Measurements from ENCODE around the gene ACP7. TPM values are rescaled to one million over a fixed set of nuclear protein-coding genes. Genes with fewer than 3 reads are reported as not detected.

Gene ACP7, protein sequence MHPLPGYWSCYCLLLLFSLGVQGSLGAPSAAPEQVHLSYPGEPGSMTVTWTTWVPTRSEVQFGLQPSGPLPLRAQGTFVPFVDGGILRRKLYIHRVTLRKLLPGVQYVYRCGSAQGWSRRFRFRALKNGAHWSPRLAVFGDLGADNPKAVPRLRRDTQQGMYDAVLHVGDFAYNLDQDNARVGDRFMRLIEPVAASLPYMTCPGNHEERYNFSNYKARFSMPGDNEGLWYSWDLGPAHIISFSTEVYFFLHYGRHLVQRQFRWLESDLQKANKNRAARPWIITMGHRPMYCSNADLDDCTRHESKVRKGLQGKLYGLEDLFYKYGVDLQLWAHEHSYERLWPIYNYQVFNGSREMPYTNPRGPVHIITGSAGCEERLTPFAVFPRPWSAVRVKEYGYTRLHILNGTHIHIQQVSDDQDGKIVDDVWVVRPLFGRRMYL
- total RNA-seq, result not detected in 2 replicates
- 0.02 TPM in 1 of 2 replicates, not detected in the other for polyA plus RNA-seq
- 0.24 TPM in 1 of 2 replicates, not detected in the other for polyA plus RNA-seq (2012)
- polyA minus RNA-seq (ENCODE audit: low replicate concordance), result 0.78 TPM in 1 of 2 replicates, not detected in the other

DNA sequence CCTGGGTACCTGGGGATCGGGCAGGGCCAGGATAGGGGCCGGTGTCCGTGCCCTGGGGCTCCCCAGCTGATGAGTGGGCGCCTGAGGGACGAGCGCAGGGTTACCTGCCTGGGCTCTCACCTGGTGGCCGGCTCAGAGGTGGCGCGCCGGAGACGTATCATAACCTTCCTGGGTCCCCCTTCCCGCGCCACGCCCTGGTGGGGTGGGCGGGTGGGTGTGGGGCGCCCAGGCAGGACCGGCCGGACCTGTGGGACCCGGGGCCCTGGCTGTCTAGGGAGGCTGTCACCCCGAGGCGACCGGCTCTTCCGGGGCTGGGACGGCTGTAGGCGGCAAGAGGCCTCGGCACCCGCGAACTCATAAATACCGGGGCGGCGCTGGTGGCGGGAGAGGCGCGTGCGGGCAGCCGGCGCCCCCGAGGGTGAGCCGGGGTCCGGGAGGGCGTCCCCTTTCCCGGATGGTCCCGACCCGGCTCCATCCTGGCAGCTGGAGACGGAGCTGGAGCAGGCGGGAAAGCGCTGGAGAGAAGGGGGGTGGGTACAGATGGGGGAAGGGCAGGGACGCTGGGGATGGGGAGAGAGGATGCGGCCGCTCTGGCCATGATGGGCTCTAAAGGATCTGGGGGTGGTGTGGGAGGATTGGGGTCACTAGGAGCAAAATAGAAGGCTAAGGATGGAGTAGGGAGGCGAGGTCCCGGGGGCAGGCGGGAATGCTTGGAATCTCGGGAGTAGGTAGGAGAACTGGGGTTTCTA lies at the start of gene ACP7:
ACP7 (plus strand) TSS at position 386 of the 749 bp plus-strand sequence. CDS start 902 bp downstream, outside the sequence.
- Histone ChIP-seq H3K27me3 (ENCODE audit: control insufficient read depth, insufficient read depth, low read length) (peaks cover 22% of the 10 kb centered on the region), H4K20me1 (ENCODE audit: control insufficient read depth, extremely low read depth, insufficient read depth, low read length) (no peaks in the 10 kb centered on the region), H3K27ac (ENCODE audit: insufficient read depth, low read length) (no peak within 1 kb of the TSS), H3K36me3 (ENCODE audit: control insufficient read depth, insufficient read depth, low read length) (no peaks in the 10 kb centered on the region), H3K9ac (ENCODE audit: insufficient read depth, low read length) (no peak within 1 kb of the TSS), H3K9me3 (ENCODE audit: control insufficient read depth, insufficient read depth, low read depth, low read length) (no peaks in the 10 kb centered on the region), H2AFZ (ENCODE audit: low read length) (no peak within 1 kb of the TSS), H3K4me3 (replicated peaks in 1 of 4; ENCODE audit: control extremely low read depth in 1 of 4, insufficient read depth in 1 of 4, low read depth in 3 of 4, low read length in 4 of 4) (peak within 1 kb of the TSS in 3 of 4 experiments; percentile 14 to 44 (median 19)), H3K4me1 (ENCODE audit: control insufficient read depth, extremely low read depth, insufficient read depth, low read length) (no peaks in the 10 kb centered on the region), H3K79me2 (ENCODE audit: control insufficient read depth, insufficient read depth, low read length) (no peaks in the 10 kb centered on the region), H3K4me2 (ENCODE audit: extremely low read depth, insufficient read depth, low read length) (peak within 1 kb of the TSS; percentile 63)
- TF ChIP-seq, protein P1, sequence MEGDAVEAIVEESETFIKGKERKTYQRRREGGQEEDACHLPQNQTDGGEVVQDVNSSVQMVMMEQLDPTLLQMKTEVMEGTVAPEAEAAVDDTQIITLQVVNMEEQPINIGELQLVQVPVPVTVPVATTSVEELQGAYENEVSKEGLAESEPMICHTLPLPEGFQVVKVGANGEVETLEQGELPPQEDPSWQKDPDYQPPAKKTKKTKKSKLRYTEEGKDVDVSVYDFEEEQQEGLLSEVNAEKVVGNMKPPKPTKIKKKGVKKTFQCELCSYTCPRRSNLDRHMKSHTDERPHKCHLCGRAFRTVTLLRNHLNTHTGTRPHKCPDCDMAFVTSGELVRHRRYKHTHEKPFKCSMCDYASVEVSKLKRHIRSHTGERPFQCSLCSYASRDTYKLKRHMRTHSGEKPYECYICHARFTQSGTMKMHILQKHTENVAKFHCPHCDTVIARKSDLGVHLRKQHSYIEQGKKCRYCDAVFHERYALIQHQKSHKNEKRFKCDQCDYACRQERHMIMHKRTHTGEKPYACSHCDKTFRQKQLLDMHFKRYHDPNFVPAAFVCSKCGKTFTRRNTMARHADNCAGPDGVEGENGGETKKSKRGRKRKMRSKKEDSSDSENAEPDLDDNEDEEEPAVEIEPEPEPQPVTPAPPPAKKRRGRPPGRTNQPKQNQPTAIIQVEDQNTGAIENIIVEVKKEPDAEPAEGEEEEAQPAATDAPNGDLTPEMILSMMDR (conservative IDR thresholded peaks at IDR 0.05 in 1 of 2, IDR thresholded peaks at IDR 0.05 in 1 of 2; ENCODE audit: low read depth in 1 of 2, low read length in 2 of 2), result no peak
- TF ChIP-seq EZH2 (IDR thresholded peaks at IDR 0.05; ENCODE audit: low read length, missing control alignments), result peak; percentile 68
- no peak for DNase-seq (ENCODE audit: low read depth in 2 of 2)

DNA sequence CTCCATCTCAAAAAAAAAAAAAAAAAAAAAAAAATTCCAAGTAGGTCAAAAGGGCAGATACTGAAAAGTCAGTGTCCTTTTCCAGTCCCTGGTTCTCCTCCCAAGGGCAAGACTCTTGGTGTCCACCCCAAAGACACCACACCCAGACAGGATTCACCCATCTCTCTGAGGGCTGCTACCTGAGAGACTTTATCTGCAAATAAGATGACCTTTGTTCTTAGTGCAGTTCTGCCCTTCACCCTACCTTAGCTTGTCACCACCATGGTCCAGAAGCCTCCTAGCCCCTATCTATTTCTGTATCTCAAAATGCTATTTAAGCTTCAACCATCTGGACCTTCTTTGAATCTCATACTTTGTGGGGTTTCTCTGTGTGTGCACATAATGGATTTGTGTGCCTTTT lies 47.6 kb upstream of the ACP7 start:
- Histone ChIP-seq H3K4me1 (ENCODE audit: control insufficient read depth, extremely low read depth, insufficient read depth, low read length) (peaks cover 2% of the 10 kb centered on the region), H3K27me3 (ENCODE audit: control insufficient read depth, insufficient read depth, low read length) (peaks cover 4% of the 10 kb centered on the region), H3K4me2 (ENCODE audit: extremely low read depth, insufficient read depth, low read length) (no peak overlapping the region), H3K9me3 (ENCODE audit: control insufficient read depth, insufficient read depth, low read depth, low read length) (no peaks in the 10 kb centered on the region), H3K36me3 (ENCODE audit: control insufficient read depth, insufficient read depth, low read length) (no peaks in the 10 kb centered on the region), H3K79me2 (ENCODE audit: control insufficient read depth, insufficient read depth, low read length) (no peaks in the 10 kb centered on the region), H3K9ac (ENCODE audit: insufficient read depth, low read length) (no peak overlapping the region), H3K27ac (ENCODE audit: insufficient read depth, low read length) (no peak overlapping the region), H2AFZ (ENCODE audit: low read length) (no peak overlapping the region), H4K20me1 (ENCODE audit: control insufficient read depth, extremely low read depth, insufficient read depth, low read length) (no peaks in the 10 kb centered on the region), H3K4me3 (replicated peaks in 1 of 4; ENCODE audit: control extremely low read depth in 1 of 4, insufficient read depth in 1 of 4, low read depth in 3 of 4, low read length in 4 of 4) (no peak overlapping the region)
- DNase-seq (ENCODE audit: low read depth in 2 of 2), result no peak
- TF ChIP-seq, protein P1 (conservative IDR thresholded peaks at IDR 0.05 in 1 of 2, IDR thresholded peaks at IDR 0.05 in 1 of 2; ENCODE audit: low read depth in 1 of 2, low read length in 2 of 2), result no peak
- TF ChIP-seq EZH2 (IDR thresholded peaks at IDR 0.05; ENCODE audit: low read length, missing control alignments), result no peak

DNA sequence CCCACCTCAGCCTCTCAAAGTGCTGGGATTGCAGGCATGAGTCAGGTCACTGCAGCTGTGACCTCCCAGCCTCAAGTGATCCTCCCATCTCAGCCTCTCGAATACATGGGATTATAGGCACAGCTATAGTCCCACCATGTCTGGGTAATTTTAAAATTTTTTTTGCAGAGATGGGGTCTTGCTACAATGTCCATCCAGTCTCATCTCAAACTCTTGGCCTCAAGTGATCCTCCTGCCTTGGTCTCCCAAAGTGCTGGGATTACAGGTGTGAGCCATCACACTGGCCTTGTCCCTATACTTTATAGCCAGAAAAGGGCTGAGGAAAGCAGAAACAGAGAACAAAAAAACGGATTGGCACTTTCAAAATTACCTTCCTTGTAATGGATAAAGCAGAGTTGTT lies 47.0 kb upstream of the ACP7 start:
- no peak for DNase-seq (ENCODE audit: low read depth in 2 of 2)
- Histone ChIP-seq H3K4me1 (ENCODE audit: control insufficient read depth, extremely low read depth, insufficient read depth, low read length) (no peaks in the 10 kb centered on the region), H3K9me3 (ENCODE audit: control insufficient read depth, insufficient read depth, low read depth, low read length) (no peaks in the 10 kb centered on the region), H3K27me3 (ENCODE audit: control insufficient read depth, insufficient read depth, low read length) (peaks cover 4% of the 10 kb centered on the region), H3K9ac (ENCODE audit: insufficient read depth, low read length) (no peak overlapping the region), H3K27ac (ENCODE audit: insufficient read depth, low read length) (no peak overlapping the region), H4K20me1 (ENCODE audit: control insufficient read depth, extremely low read depth, insufficient read depth, low read length) (no peaks in the 10 kb centered on the region), H2AFZ (ENCODE audit: low read length) (no peak overlapping the region), H3K4me2 (ENCODE audit: extremely low read depth, insufficient read depth, low read length) (no peak overlapping the region), H3K36me3 (ENCODE audit: control insufficient read depth, insufficient read depth, low read length) (no peaks in the 10 kb centered on the region), H3K79me2 (ENCODE audit: control insufficient read depth, insufficient read depth, low read length) (no peaks in the 10 kb centered on the region), H3K4me3 (replicated peaks in 1 of 4; ENCODE audit: control extremely low read depth in 1 of 4, insufficient read depth in 1 of 4, low read depth in 3 of 4, low read length in 4 of 4) (no peak overlapping the region)
- TF ChIP-seq, protein P1 (conservative IDR thresholded peaks at IDR 0.05 in 1 of 2, IDR thresholded peaks at IDR 0.05 in 1 of 2; ENCODE audit: low read depth in 1 of 2, low read length in 2 of 2), result no peak
- no peak for TF ChIP-seq EZH2 (IDR thresholded peaks at IDR 0.05; ENCODE audit: low read length, missing control alignments)

Data from fibroblast of lung (primary cell).